ENCODE data around the gene EXOC6B.

GRCh38 chr2:72349016-72349415, 476.8 kb downstream of the EXOC6B start:
- TF ChIP-seq POLR2A (IDR thresholded peaks at IDR 0.05; ENCODE audit: low read depth, low read length), result no peak
- TF ChIP-seq POLR2AphosphoS5 (IDR thresholded peaks at IDR 0.05; ENCODE audit: low read depth, low read length), result no peak
- TF ChIP-seq TAF1 (IDR thresholded peaks at IDR 0.05; ENCODE audit: low read depth, low read length), result no peak
- no peak for TF ChIP-seq POU2F2 (IDR thresholded peaks at IDR 0.05; ENCODE audit: low read depth, low read length)
- no peak for TF ChIP-seq SPI1 (IDR thresholded peaks at IDR 0.05; ENCODE audit: low read depth, low read length)

Data from GM12891 (cell line).